Endothelial cell of umbilical vein (primary cell): ENCODE data around the gene CACNA2D2. TPM values are rescaled to one million over a fixed set of nuclear protein-coding genes. Genes with fewer than 3 reads are reported as not detected.

Source experiments
- BruUV-seq: library from RNA; stranded (reverse); fragments of 400-500 nt; replicated peaks from 2 replicates; lab custom pipeline; 2021; lab: Mats Ljungman, UMichigan
- CTCF ChIA-PET: fragments of 300-600, 350-600 bp; sonication (Branson Sonifier 250); formaldehyde crosslinking; loops from one replicate; lab custom pipeline; 2021; ENCODE audit warnings: antibody characterized with exemption, inconsistent platforms; lab: Charles Lee
- POLR2A ChIA-PET: fragments of 300-600, 350-600 bp; sonication (Branson Sonifier 250); formaldehyde crosslinking; loops from one replicate; lab custom pipeline; 2021; ENCODE audit warnings: antibody characterized with exemption, inconsistent platforms; lab: Charles Lee
- DNase-seq: peaks from one replicate; pipeline ENCODE4 v3.0.0-alpha.2; 2011; ENCODE audit warnings: low read depth, low spot score
- FAIRE-seq: peaks from 2 replicates; lab custom pipeline; 2011; peaks lifted over from hg19 to GRCh38; lab: Jason Lieb, UNC
- H2AFZ ChIP-seq: 2 replicates; pipeline ENCODE4 v1.6.0; 2012; ENCODE audit warnings: low read depth, low read length, control low read depth, inconsistent platforms
- H3K27ac ChIP-seq: 2 replicates; pipeline ENCODE4 v1.5.1; 2011; ENCODE audit warnings: low read depth, mild to moderate bottlenecking, control low read depth, low read length, moderate library complexity; ENCODE audit not compliant: insufficient read depth
- H3K27me3 ChIP-seq, 2 experiments: 2 replicates each; pipeline versions ENCODE4 v1.6.0 to v1.6.1; 2011; ENCODE audit warnings: low read length in 2 of 2, mixed read lengths in 1 of 2; ENCODE audit not compliant: control insufficient read depth in 2 of 2, insufficient read depth in 2 of 2
- H3K36me3 ChIP-seq, 2 experiments: 2 replicates in 1 of 2; 3 replicates in 1 of 2; pipeline ENCODE4 v1.5.1; 2011; ENCODE audit warnings: low read length in 2 of 2, mild to moderate bottlenecking in 1 of 2, moderate library complexity in 1 of 2; ENCODE audit not compliant: control insufficient read depth in 2 of 2, insufficient read depth in 2 of 2; ENCODE audit errors: extremely low read depth in 1 of 2
- H3K4me1 ChIP-seq: 3 replicates; pipeline ENCODE4 v1.5.1; 2011; ENCODE audit warnings: mild to moderate bottlenecking, low read length; ENCODE audit not compliant: control insufficient read depth, insufficient read depth; ENCODE audit errors: extremely low read depth
- H3K4me2 ChIP-seq: 2 replicates; pipeline ENCODE4 v1.6.1; 2011; ENCODE audit warnings: low read length, control low read depth, mixed read lengths; ENCODE audit not compliant: insufficient read depth
- H3K4me3 ChIP-seq, 3 experiments: fragments of 200-600 bp in 1 of 3; sonication (generic), shearing (Covaris generic) in 1 of 3; replicated peaks in 1 of 3; 2 replicates each; pipeline ENCODE4 v1.5.1; 2011 to 2016; ENCODE audit warnings: control low read depth in 3 of 3, low read length in 3 of 3, mild to moderate bottlenecking in 2 of 3, inconsistent platforms in 1 of 3, low read depth in 1 of 3, moderate library complexity in 1 of 3; ENCODE audit not compliant: insufficient read depth in 1 of 3
- H3K79me2 ChIP-seq: 2 replicates; pipeline ENCODE4 v1.6.0; 2012; ENCODE audit warnings: low read length, inconsistent platforms; ENCODE audit not compliant: control insufficient read depth, insufficient read depth
- H3K9ac ChIP-seq: replicated peaks from 2 replicates; pipeline ENCODE3; 2011; ENCODE audit warnings: low read length, control low read depth; ENCODE audit not compliant: insufficient read depth; ENCODE audit errors: extremely low read depth
- H3K9me1 ChIP-seq: replicated peaks from 3 replicates; pipeline ENCODE4 v1.6.0; 2011; ENCODE audit warnings: mild to moderate bottlenecking, low read length; ENCODE audit not compliant: control insufficient read depth, insufficient read depth; ENCODE audit errors: extremely low read depth
- H3K9me3 ChIP-seq: replicated peaks from 2 replicates; pipeline ENCODE4 v1.5.1; 2012; ENCODE audit warnings: low read length, inconsistent platforms; ENCODE audit not compliant: control insufficient read depth, insufficient read depth
- H4K20me1 ChIP-seq: replicated peaks from 2 replicates; pipeline ENCODE3; 2011; ENCODE audit warnings: mild to moderate bottlenecking, low read length; ENCODE audit not compliant: control insufficient read depth, insufficient read depth; ENCODE audit errors: extremely low read depth
- FOS ChIP-seq: IDR thresholded peaks from 2 replicates; pipeline ENCODE4 v1.6.1; 2011; ENCODE audit warnings: mild to moderate bottlenecking, low read length, moderate library complexity, borderline replicate concordance; ENCODE audit not compliant: insufficient read depth
- GATA2 ChIP-seq: IDR thresholded peaks from 2 replicates; pipeline ENCODE4 v1.7.0; 2011; ENCODE audit warnings: low read depth, mild to moderate bottlenecking, moderate library complexity, mixed read lengths, low read length; ENCODE audit not compliant: insufficient read length, insufficient read depth
- JUN ChIP-seq: IDR thresholded peaks from 2 replicates; pipeline ENCODE4 v1.6.1; 2011; ENCODE audit warnings: borderline replicate concordance, low read depth; ENCODE audit not compliant: insufficient read length, insufficient read depth
- POLR2AphosphoS5 ChIP-seq: IDR thresholded peaks from 2 replicates; pipeline ENCODE4 v1.6.1; 2012; ENCODE audit warnings: low read depth, mild to moderate bottlenecking, control low read depth, low read length, moderate library complexity; ENCODE audit not compliant: insufficient read depth
- dilution Hi-C: fragments of 300-500 bp; cut with MboI; formaldehyde crosslinking; loops from one replicate; pipeline ENCODE4 v1.15.0; 2019; ENCODE audit warnings: low sequenced_read_pairs; ENCODE audit not compliant: extremely low pct_ligation_motif_present
- intact Hi-C: fragments of 100-400 bp; cut with micrococcal nuclease; formaldehyde crosslinking; loops from one replicate; pipeline ENCODE4 v1.10.0; 2022
- polyA plus RNA-seq, 4 experiments: library from polyadenylated mRNA; depleted of rRNA in 3 of 4; stranded (reverse) in 3 of 4; unstranded in 1 of 4; fragments of >200 nt; gene quantifications; 2 replicates each; pipeline versions ENCODE4 v1.2.1 to v1.2.3, GENCODE V29; 2011 to 2012; ENCODE audit warnings: missing spikeins in 1 of 4
- total RNA-seq: library from RNA; stranded (reverse); gene quantifications from 2 replicates; pipeline ENCODE4 v1.2.3, GENCODE V29; 2021

Gene CACNA2D2
- total and polyA plus RNA-seq, 2 donors (not counting 3 experiments of a cell fraction or from before 2014, with no cell fraction given) = 0.15 TPM; not detected in 1

DNA sequence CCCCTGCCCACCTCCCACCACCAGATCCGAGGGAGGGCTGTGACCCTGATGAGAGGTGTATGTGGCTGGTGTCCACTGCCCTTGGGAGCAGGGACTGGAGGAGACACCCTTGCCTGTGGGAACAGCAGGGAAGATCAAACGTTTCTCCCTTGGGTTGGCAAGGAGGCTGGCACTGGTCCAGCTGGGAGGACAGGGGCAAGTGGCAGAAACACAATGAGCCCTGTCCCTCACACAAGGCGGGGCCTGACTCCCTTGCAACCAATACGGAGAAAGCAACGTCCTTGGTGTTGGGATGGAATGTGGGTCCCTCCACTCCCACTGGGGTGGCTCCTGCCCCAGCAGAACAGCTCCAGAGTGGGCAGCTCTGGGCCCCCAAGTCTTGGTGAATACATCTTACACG, 186.1 kb downstream of the CACNA2D2 start:
- ChIA-PET CTCF (interaction anchor here (0.8 to 1.7 kb wide), 3 partner anchors 11 to 18 kb away, joined by 3 to 6 read pairs (median 4); partner anchors contain the start of genes HYAL1, HYAL3 and NAA80), POLR2A (interaction anchor here (0.7 kb wide), 1 partner anchor 18 kb away, joined by 3 read pairs; the partner anchor contains the start of genes HYAL3 and NAA80)
- H3K36me3 ChIP-seq = peaks cover 17 to 47% of the 10 kb centered on the region in 2 experiments
- H3K27ac ChIP-seq = peak overlapping the region; percentile 1
- H3K9ac ChIP-seq = no peak overlapping the region
- no peaks in the 10 kb centered on the region for H3K9me1 ChIP-seq
- H3K4me3 ChIP-seq = no peak overlapping the region
- H3K4me1 ChIP-seq = peaks cover 45% of the 10 kb centered on the region
- peaks cover 52% of the 10 kb centered on the region for H3K79me2 ChIP-seq
- peak; percentile 59 for FAIRE-seq
- H3K4me2 ChIP-seq = no peak overlapping the region
- no peak overlapping the region for H2AFZ ChIP-seq
- TF ChIP-seq GATA2 (no peak), POLR2AphosphoS5 (peak; percentile 6)
- no peak for DNase-seq
- no TSS peak for BruUV-seq
- no peaks in the 10 kb centered on the region for H4K20me1 ChIP-seq
- dilution Hi-C loops = no loop called here
- H3K9me3 ChIP-seq = no peaks in the 10 kb centered on the region
- intact Hi-C loops = no loop called here
- H3K27me3 ChIP-seq = no peaks in the 10 kb centered on the region

DNA sequence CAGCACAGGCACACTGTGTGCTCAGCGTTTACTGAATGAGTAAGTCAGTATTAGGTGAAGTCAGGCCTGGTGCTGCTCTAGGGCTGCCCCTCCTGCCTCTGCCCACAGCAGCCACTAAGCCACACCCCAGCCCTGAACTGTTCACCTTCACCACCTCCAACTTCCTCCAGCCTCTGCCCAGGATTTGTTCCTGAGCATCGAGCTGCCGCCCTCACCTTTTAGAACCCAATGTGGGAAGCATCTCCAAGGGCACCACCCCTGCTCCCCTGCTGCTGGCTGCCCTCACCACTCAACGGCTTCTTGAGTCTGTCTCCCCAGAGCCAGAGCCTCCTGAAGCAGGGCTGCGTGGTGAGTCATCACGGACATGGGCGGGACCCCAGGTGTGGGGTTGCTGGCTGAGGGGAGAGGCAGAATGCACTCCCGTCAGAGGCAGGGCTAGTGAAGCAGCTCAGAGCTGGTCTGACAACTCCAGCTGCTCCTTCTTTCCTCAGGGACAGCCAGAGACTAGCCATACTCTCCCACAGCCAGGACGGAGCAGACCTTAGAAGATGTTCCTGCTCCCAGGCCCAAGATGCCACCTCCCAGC, 186.7 kb downstream of the CACNA2D2 start:
- CTCF ChIA-PET = interaction anchor here (0.8 to 1.6 kb wide), 2 partner anchors 11 to 17 kb away, joined by 4 to 6 read pairs; partner anchors contain the start of genes HYAL3 and NAA80
- POLR2A ChIA-PET = interaction anchor here (0.7 kb wide), 1 partner anchor 17 kb away, joined by 3 read pairs; the partner anchor contains the start of genes HYAL3 and NAA80
- no peak overlapping the region for H3K9ac ChIP-seq

More for the DNA sequence above, 186.7 kb downstream of the CACNA2D2 start:
- Histone ChIP-seq H3K27me3 (no peaks in the 10 kb centered on the region), H3K27ac (no peak overlapping the region), H3K79me2 (peaks cover 49% of the 10 kb centered on the region), H4K20me1 (no peaks in the 10 kb centered on the region), H2AFZ (no peak overlapping the region), H3K4me3 (no peak overlapping the region), H3K9me3 (no peaks in the 10 kb centered on the region), H3K4me2 (no peak overlapping the region), H3K9me1 (no peaks in the 10 kb centered on the region), H3K36me3 (peaks cover 17 to 47% of the 10 kb centered on the region in 2 experiments), H3K4me1 (peaks cover 45% of the 10 kb centered on the region)
- intact Hi-C loops = no loop called here
- dilution Hi-C loops = no loop called here
- DNase-seq (peak; percentile 41), FAIRE-seq (peak; percentile 94)
- TF ChIP-seq FOS = peak; percentile 33
- no peak for TF ChIP-seq GATA2
- no peak for TF ChIP-seq JUN
- BruUV-seq = no TSS peak
